Measurements from ENCODE around the gene ZBTB1.

DNA sequence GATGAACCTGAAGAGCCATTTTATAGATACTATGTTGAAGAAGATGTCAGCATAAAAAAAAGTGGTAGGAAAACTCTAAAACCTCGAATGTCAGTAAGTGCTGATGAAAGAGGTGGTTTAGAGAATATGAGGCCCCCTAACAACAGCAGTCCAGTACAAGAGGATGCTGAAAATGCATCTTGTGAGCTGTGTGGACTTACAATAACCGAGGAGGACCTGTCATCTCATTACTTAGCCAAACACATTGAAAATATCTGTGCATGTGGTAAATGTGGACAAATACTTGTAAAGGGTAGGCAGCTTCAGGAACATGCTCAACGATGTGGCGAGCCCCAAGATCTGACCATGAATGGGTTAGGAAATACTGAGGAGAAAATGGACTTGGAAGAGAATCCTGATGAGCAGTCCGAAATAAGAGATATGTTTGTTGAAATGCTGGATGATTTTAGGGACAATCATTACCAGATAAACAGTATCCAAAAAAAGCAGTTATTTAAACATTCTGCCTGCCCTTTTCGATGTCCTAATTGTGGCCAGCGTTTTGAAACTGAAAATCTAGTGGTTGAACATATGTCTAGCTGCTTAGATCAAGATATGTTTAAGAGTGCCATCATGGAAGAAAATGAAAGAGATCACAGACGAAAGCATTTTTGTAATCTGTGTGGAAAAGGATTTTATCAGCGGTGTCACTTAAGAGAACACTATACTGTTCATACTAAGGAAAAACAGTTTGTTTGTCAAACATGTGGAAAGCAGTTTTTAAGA is 18.2 kb downstream of the ZBTB1 start:
- TF ChIP-seq, protein P1, sequence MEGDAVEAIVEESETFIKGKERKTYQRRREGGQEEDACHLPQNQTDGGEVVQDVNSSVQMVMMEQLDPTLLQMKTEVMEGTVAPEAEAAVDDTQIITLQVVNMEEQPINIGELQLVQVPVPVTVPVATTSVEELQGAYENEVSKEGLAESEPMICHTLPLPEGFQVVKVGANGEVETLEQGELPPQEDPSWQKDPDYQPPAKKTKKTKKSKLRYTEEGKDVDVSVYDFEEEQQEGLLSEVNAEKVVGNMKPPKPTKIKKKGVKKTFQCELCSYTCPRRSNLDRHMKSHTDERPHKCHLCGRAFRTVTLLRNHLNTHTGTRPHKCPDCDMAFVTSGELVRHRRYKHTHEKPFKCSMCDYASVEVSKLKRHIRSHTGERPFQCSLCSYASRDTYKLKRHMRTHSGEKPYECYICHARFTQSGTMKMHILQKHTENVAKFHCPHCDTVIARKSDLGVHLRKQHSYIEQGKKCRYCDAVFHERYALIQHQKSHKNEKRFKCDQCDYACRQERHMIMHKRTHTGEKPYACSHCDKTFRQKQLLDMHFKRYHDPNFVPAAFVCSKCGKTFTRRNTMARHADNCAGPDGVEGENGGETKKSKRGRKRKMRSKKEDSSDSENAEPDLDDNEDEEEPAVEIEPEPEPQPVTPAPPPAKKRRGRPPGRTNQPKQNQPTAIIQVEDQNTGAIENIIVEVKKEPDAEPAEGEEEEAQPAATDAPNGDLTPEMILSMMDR (IDR thresholded peaks at IDR 0.05 in 8 of 11, conservative IDR thresholded peaks at IDR 0.05 in 3 of 11): no peak
- TF ChIP-seq POLR2A (IDR thresholded peaks at IDR 0.05): no peak
- no peak for TF ChIP-seq POLR2AphosphoS5 (IDR thresholded peaks at IDR 0.05)
